NK-92 (cell line): ENCODE results near the gene ADD3.

ENCODE experiments used
- DNase-seq: peaks from one replicate; lab custom pipeline; 2025; ENCODE audit not compliant: unreplicated experiment; lab: John Stamatoyannopoulos, UW

The ADD3 gene

GRCh38 chr10:110059925-110060324 lies 52.1 kb downstream of the ADD3 start:
- DNase-seq: no peak

GRCh38 chr10:110061687-110062086 lies 53.9 kb downstream of the ADD3 start:
- DNase-seq: no peak

GRCh38 chr10:110065269-110065668 lies 57.5 kb downstream of the ADD3 start:
- DNase-seq: no peak

GRCh38 chr10:110067960-110068770 lies 60.4 kb downstream of the ADD3 start:
- DNase-seq: no peak

GRCh38 chr10:110068780-110069179 lies 61.0 kb downstream of the ADD3 start:
- DNase-seq: no peak

GRCh38 chr10:110069502-110069982 lies 61.8 kb downstream of the ADD3 start:
- no peak for DNase-seq

GRCh38 chr10:110073896-110074295 lies 66.1 kb downstream of the ADD3 start:
- no peak for DNase-seq

GRCh38 chr10:110074298-110074697 lies 66.5 kb downstream of the ADD3 start:
- no peak for DNase-seq

GRCh38 chr10:110074758-110075671 lies 67.2 kb downstream of the ADD3 start:
- no peak for DNase-seq

GRCh38 chr10:110075686-110076085 lies 67.9 kb downstream of the ADD3 start:
- no peak for DNase-seq

GRCh38 chr10:110076559-110077318 lies 69.0 kb downstream of the ADD3 start:
- DNase-seq: no peak

- DNase-seq: no peak
Observed at GRCh38 chr10:110077436-110078130, 69.8 kb downstream of the ADD3 start.

- no peak for DNase-seq
Observed at GRCh38 chr10:110078317-110078716, 70.5 kb downstream of the ADD3 start.

GRCh38 chr10:110081911-110082310 lies 74.1 kb downstream of the ADD3 start:
- no peak for DNase-seq

- no peak for DNase-seq
Observed at GRCh38 chr10:110083884-110084283, 76.1 kb downstream of the ADD3 start.

- no peak for DNase-seq
Observed at GRCh38 chr10:110087682-110088081, 79.9 kb downstream of the ADD3 start.

- no peak for DNase-seq
Observed at GRCh38 chr10:110088367-110089104, 80.8 kb downstream of the ADD3 start.

GRCh38 chr10:110091830-110092229 lies 84.0 kb downstream of the ADD3 start:
- no peak for DNase-seq

GRCh38 chr10:110093722-110094121 lies 85.9 kb downstream of the ADD3 start:
- DNase-seq: no peak

- no peak for DNase-seq
Observed at GRCh38 chr10:110094786-110095185, 87.0 kb downstream of the ADD3 start.
